ENCODE measurements around the gene ZAR1L.

DNA sequence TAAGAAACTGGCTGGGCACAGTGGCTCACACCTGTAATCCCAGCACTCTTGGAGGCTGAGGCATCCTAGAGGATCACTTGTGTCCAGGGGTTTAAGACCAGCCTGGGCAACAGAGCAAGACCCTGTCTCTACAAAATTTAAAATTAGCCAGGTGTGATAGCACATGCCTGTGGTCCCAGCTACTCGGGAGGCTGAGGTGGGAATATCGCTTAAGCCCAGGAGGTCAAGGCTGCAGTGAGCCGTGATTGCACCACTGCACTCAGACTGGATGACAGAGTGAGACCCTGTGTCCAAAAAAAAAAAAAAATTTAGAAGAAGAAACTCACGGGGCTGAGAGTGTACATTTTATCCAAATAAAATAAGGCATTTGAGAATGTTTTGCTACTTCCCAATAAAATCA lies 58.9 kb downstream of the ZAR1L start:
- TF ChIP-seq, protein P1, sequence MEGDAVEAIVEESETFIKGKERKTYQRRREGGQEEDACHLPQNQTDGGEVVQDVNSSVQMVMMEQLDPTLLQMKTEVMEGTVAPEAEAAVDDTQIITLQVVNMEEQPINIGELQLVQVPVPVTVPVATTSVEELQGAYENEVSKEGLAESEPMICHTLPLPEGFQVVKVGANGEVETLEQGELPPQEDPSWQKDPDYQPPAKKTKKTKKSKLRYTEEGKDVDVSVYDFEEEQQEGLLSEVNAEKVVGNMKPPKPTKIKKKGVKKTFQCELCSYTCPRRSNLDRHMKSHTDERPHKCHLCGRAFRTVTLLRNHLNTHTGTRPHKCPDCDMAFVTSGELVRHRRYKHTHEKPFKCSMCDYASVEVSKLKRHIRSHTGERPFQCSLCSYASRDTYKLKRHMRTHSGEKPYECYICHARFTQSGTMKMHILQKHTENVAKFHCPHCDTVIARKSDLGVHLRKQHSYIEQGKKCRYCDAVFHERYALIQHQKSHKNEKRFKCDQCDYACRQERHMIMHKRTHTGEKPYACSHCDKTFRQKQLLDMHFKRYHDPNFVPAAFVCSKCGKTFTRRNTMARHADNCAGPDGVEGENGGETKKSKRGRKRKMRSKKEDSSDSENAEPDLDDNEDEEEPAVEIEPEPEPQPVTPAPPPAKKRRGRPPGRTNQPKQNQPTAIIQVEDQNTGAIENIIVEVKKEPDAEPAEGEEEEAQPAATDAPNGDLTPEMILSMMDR (IDR thresholded peaks at IDR 0.05; ENCODE audit: insufficient read depth, low read length) = no peak
- TF ChIP-seq GABPA (IDR thresholded peaks at IDR 0.05; ENCODE audit: low read depth) = no peak
- TF ChIP-seq, protein P2, sequence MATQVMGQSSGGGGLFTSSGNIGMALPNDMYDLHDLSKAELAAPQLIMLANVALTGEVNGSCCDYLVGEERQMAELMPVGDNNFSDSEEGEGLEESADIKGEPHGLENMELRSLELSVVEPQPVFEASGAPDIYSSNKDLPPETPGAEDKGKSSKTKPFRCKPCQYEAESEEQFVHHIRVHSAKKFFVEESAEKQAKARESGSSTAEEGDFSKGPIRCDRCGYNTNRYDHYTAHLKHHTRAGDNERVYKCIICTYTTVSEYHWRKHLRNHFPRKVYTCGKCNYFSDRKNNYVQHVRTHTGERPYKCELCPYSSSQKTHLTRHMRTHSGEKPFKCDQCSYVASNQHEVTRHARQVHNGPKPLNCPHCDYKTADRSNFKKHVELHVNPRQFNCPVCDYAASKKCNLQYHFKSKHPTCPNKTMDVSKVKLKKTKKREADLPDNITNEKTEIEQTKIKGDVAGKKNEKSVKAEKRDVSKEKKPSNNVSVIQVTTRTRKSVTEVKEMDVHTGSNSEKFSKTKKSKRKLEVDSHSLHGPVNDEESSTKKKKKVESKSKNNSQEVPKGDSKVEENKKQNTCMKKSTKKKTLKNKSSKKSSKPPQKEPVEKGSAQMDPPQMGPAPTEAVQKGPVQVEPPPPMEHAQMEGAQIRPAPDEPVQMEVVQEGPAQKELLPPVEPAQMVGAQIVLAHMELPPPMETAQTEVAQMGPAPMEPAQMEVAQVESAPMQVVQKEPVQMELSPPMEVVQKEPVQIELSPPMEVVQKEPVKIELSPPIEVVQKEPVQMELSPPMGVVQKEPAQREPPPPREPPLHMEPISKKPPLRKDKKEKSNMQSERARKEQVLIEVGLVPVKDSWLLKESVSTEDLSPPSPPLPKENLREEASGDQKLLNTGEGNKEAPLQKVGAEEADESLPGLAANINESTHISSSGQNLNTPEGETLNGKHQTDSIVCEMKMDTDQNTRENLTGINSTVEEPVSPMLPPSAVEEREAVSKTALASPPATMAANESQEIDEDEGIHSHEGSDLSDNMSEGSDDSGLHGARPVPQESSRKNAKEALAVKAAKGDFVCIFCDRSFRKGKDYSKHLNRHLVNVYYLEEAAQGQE (IDR thresholded peaks at IDR 0.05; ENCODE audit: insufficient replicate concordance, low read depth) = no peak

Measured in HL-60 (cell line).